ENCODE data around the gene CDH4. TPM values are rescaled to one million over a fixed set of nuclear protein-coding genes. Genes with fewer than 3 reads are reported as not detected.

CDH4 gene
- total RNA-seq, 4 donors from 2014 or later = 0.71 to 4.2 (median 2.9) TPM

GRCh38 chr20:61812845-61813485 is 560.9 kb downstream of the CDH4 start:
- TF ChIP-seq CTCF (IDR thresholded peaks at IDR 0.05) (no peak), POLR2A (IDR thresholded peaks at IDR 0.05) (no peak)
- WGBS, 2 donors = 58 to 60% methylated on average over 14 of the region's 14 CpGs

GRCh38 chr20:61813791-61814190 is 561.7 kb downstream of the CDH4 start:
- WGBS, 2 donors = 54 to 81% methylated on average over 5 to 7 of the region's 7 CpGs
- H3K4me3 ChIP-seq (ENCODE audit: low read depth, poor library complexity, severe bottlenecking) = no peak overlapping the region
- TF ChIP-seq POLR2A (IDR thresholded peaks at IDR 0.05) = no peak
- TF ChIP-seq CTCF (IDR thresholded peaks at IDR 0.05) = no peak
- intact Hi-C loops (cut with DNase I; ENCODE audit: low total_unique reads) = no loop called here
- DNase-seq (ENCODE audit: low spot score in 2 of 2) = no peak

More at GRCh38 chr20:61812845-61813485, 560.9 kb downstream of the CDH4 start:
- no peak overlapping the region for H3K4me3 ChIP-seq (ENCODE audit: low read depth, poor library complexity, severe bottlenecking)
- DNase-seq (ENCODE audit: low spot score in 2 of 2) = no peak
- intact Hi-C loops (cut with DNase I; ENCODE audit: low total_unique reads) = no loop called here

DNA sequence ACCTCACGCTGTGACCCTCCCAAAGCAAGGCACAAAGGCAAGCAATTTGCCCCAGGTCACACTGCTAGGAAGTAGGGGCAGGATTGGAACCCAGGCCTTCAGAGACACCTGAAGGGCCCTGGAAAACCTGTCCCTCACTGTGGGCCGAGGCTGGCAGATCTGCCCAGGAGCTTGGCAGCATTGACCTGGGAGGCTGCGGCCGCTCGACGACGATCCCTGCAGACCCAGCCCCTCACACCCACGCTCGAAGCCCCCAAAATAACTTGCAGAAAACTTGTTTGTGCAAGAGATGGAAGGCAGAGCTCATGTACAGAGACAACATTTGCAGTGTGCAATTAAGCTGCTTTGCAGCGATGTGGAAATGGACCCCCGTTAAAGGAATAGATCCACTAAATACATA is 562.2 kb downstream of the CDH4 start:
- H3K4me3 ChIP-seq (ENCODE audit: low read depth, poor library complexity, severe bottlenecking) = no peak overlapping the region
- intact Hi-C loops (cut with DNase I; ENCODE audit: low total_unique reads) = no loop called here
- no peak for DNase-seq (ENCODE audit: low spot score in 2 of 2)
- no peak for TF ChIP-seq POLR2A (IDR thresholded peaks at IDR 0.05)
- TF ChIP-seq CTCF (IDR thresholded peaks at IDR 0.05) = no peak
- 90 to 92% methylated on average over 11 of the region's 11 CpGs for WGBS, 2 donors

GRCh38 chr20:61814726-61815125 is 562.7 kb downstream of the CDH4 start:
- TF ChIP-seq CTCF (IDR thresholded peaks at IDR 0.05) = no peak
- TF ChIP-seq POLR2A (IDR thresholded peaks at IDR 0.05) = no peak
- intact Hi-C loops (cut with DNase I; ENCODE audit: low total_unique reads) = no loop called here
- no peak for DNase-seq (ENCODE audit: low spot score in 2 of 2)
- H3K4me3 ChIP-seq (ENCODE audit: low read depth, poor library complexity, severe bottlenecking) = no peak overlapping the region
- 82 to 90% methylated on average over 9 of the region's 9 CpGs for WGBS, 2 donors

DNA sequence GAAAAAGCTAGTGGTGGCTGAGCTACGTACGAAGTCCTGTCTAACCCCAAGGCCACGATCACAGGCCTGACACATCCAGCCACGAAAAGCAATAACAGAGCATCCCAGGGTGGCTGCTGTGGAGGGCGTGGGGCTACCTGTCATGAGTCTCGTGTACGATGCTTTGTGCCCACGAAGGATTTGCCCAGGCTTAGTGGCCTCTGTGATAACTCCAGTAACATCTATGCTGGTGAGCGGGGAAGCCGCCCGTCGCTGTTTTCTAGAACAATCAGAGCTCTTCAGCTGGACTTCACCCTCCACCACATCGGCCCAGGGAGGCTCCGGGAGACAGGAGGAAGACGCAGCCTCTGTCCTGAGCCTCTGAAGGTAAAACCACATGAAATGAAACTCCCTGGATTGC is 563.1 kb downstream of the CDH4 start:
- WGBS, 2 donors = 86 to 97% methylated on average over 15 of the region's 15 CpGs
- H3K4me3 ChIP-seq (ENCODE audit: low read depth, poor library complexity, severe bottlenecking) = no peak overlapping the region
- DNase-seq (ENCODE audit: low spot score in 2 of 2) = no peak
- intact Hi-C loops (cut with DNase I; ENCODE audit: low total_unique reads) = no loop called here
- TF ChIP-seq POLR2A (IDR thresholded peaks at IDR 0.05) (no peak), CTCF (IDR thresholded peaks at IDR 0.05) (no peak)

DNA sequence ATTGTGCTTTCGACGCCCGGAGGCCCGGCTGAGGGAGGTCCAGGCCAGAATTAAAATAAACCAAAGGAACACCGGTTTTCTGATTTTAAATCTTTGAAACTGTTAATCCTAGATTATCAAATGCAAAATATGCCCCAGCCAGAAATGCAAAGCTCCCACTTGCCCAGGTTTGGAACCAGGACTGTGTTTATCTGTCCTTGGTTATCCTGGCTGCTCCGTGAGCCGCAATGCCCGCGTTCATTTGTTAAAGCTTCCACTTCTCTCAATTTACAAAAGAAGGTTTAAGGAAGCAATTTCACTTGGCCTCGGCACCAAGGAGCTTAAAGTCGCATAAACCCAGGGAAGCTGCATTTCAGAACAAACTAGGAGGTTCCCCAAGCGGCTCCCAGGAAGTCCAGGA is 563.6 kb downstream of the CDH4 start:
- 85 to 86% methylated on average over 12 of the region's 12 CpGs for WGBS, 2 donors
- intact Hi-C loops (cut with DNase I; ENCODE audit: low total_unique reads) = no loop called here
- no peak for TF ChIP-seq POLR2A (IDR thresholded peaks at IDR 0.05)
- no peak for TF ChIP-seq CTCF (IDR thresholded peaks at IDR 0.05)
- no peak overlapping the region for H3K4me3 ChIP-seq (ENCODE audit: low read depth, poor library complexity, severe bottlenecking)
- DNase-seq (ENCODE audit: low spot score in 2 of 2) = no peak
